ENCODE data around the gene TMEM154. TPM values are rescaled to one million over a fixed set of nuclear protein-coding genes. Genes with fewer than 3 reads are reported as not detected.
A peak's percentile ranks its signal among the peaks of the same experiment; 100 is the strongest.
"Not testable (repeated sequence)": the region's sequence is repeated elsewhere in the genome, so short reads cannot be mapped to it uniquely, and the experiment has no call there.

Gene TMEM154
- total and polyA plus RNA-seq, 3 experiments from 2014 or later: 11.5 to 35.1 (median 12.5) TPM

GRCh38 chr4:152668338-152668964 lies 11.3 kb downstream of the TMEM154 start:
- no peaks in the 10 kb centered on the region for H3K27me3 Mint-ChIP-seq
- CTCF ChIA-PET: interaction anchor here (1.7 kb wide), 1 partner anchor 9 kb away, joined by 4 read pairs; no protein-coding TSS in a partner anchor
- H3K27ac ChIP-seq (ENCODE audit: low read depth, low read length): no peak overlapping the region

GRCh38 chr4:152667781-152668180 lies 12.0 kb downstream of the TMEM154 start:
- Mint-ChIP-seq H3K4me1 (peaks cover 7 to 26% (median 21%) of the 10 kb centered on the region in 3 donors), H3K36me3 (peaks cover 12 to 32% (median 24%) of the 10 kb centered on the region in 3 donors)
- CTCF ChIA-PET: interaction anchor here (1.7 kb wide), 1 partner anchor 10 kb away, joined by 4 read pairs; no protein-coding TSS in a partner anchor

More at GRCh38 chr4:152668338-152668964, 11.3 kb downstream of the TMEM154 start:
- DNase-seq: no peak
- Mint-ChIP-seq H3K36me3 (peaks cover 12 to 32% (median 22%) of the 10 kb centered on the region in 3 donors), H3K9me3 (no peaks in the 10 kb centered on the region), H3K27ac (peak overlapping the region in 1 of 8 donors; percentile 85), H3K4me1 (peaks cover 3 to 19% (median 14%) of the 10 kb centered on the region in 3 donors), H3K4me3 (no peak overlapping the region)
- Histone ChIP-seq H3K27me3 (ENCODE audit: insufficient read depth, low read length, poor library complexity, severe bottlenecking) (no peaks in the 10 kb centered on the region), H3K9me3 (ENCODE audit: low read length) (no peaks in the 10 kb centered on the region), H3K36me3 (ENCODE audit: insufficient read depth, low read length) (no peaks in the 10 kb centered on the region), H3K4me3 (ENCODE audit: low read length) (no peak overlapping the region), H3K4me1 (ENCODE audit: insufficient read depth, low read length) (no peaks in the 10 kb centered on the region)
- POLR2A ChIA-PET: no interaction called here

GRCh38 chr4:152666946-152667345 lies 12.9 kb downstream of the TMEM154 start:
- no peak overlapping the region for H3K4me3 Mint-ChIP-seq
- H3K36me3 ChIP-seq (ENCODE audit: insufficient read depth, low read length): no peaks in the 10 kb centered on the region
- peaks cover 11 to 31% (median 21%) of the 10 kb centered on the region in 3 donors for H3K36me3 Mint-ChIP-seq
- peaks cover 5% of the 10 kb centered on the region for H3K4me1 ChIP-seq (ENCODE audit: insufficient read depth, low read length)
- ChIA-PET CTCF (no interaction called here), POLR2A (no interaction called here)
- H3K4me3 ChIP-seq (ENCODE audit: low read length): no peak overlapping the region
- H3K27ac ChIP-seq (ENCODE audit: low read depth, low read length): no peak overlapping the region
- no peaks in the 10 kb centered on the region for H3K27me3 ChIP-seq (ENCODE audit: insufficient read depth, low read length, poor library complexity, severe bottlenecking)
- no peaks in the 10 kb centered on the region for H3K27me3 Mint-ChIP-seq
- no peaks in the 10 kb centered on the region for H3K9me3 Mint-ChIP-seq
- peak overlapping the region in 1 of 8 donors; percentile 21 for H3K27ac Mint-ChIP-seq
- no peak for DNase-seq
- no peaks in the 10 kb centered on the region for H3K9me3 ChIP-seq (ENCODE audit: low read length)
- peaks cover 9 to 27% (median 24%) of the 10 kb centered on the region in 3 donors for H3K4me1 Mint-ChIP-seq

More at GRCh38 chr4:152667781-152668180, 12.0 kb downstream of the TMEM154 start:
- H3K4me3 Mint-ChIP-seq: no peak overlapping the region
- Histone ChIP-seq H3K4me3 (ENCODE audit: low read length) (no peak overlapping the region), H3K4me1 (ENCODE audit: insufficient read depth, low read length) (peaks cover 5% of the 10 kb centered on the region), H3K27me3 (ENCODE audit: insufficient read depth, low read length, poor library complexity, severe bottlenecking) (no peaks in the 10 kb centered on the region), H3K36me3 (ENCODE audit: insufficient read depth, low read length) (no peaks in the 10 kb centered on the region), H3K9me3 (ENCODE audit: low read length) (no peaks in the 10 kb centered on the region), H3K27ac (ENCODE audit: low read depth, low read length) (no peak overlapping the region)
- no peak for DNase-seq
- no peak overlapping the region for H3K27ac Mint-ChIP-seq
- POLR2A ChIA-PET: interaction anchor here (0.7 kb wide), 2 partner anchors 89 to 107 kb away, joined by 3 read pairs; no protein-coding TSS in a partner anchor
- no peaks in the 10 kb centered on the region for H3K27me3 Mint-ChIP-seq
- H3K9me3 Mint-ChIP-seq: no peaks in the 10 kb centered on the region

DNA sequence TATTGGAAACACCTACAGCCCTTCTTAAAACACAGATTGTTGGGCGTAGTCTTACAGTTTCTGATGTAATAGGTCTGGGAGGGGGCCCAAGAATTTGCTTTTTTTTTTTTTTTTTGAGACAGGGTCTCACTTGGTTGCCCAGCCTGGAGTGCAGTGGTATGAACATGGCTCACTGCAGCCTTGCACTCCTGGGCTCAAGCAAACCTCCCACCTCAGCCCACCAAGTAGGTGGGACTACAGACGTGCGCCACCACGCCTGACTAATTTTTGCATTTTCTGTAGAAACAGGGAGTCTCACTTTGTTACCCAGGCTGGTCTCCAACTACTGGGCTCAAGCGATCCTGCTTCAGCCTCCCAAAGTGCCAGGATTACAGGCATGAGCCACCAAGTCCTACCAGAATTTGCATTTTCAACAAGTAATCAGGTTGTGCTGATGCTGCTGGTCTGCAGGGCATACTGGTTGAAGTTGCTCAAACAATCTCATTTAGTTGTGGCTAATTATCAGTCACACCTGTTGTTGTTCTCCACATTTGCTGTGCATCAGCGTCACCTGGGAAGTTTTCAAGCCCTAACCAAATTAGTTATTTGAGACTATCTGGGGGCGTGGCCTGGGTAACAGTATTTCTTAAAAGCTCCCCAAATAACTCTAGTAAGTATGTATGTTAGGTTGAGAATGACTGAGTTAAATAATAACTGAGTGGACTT lies 14.0 kb downstream of the TMEM154 start:
- Mint-ChIP-seq H3K27ac (no peak overlapping the region), H3K9me3 (peaks cover 0 to 2% (median 0%) of the 10 kb centered on the region in 5 donors), H3K4me3 (no peak overlapping the region), H3K27me3 (no peaks in the 10 kb centered on the region), H3K4me1 (peaks cover 15 to 35% (median 30%) of the 10 kb centered on the region in 3 donors), H3K36me3 (peaks cover 13 to 25% (median 24%) of the 10 kb centered on the region in 3 donors)
- Histone ChIP-seq H3K27me3 (ENCODE audit: insufficient read depth, low read length, poor library complexity, severe bottlenecking) (no peaks in the 10 kb centered on the region), H3K4me1 (ENCODE audit: insufficient read depth, low read length) (peaks cover 5% of the 10 kb centered on the region), H3K9me3 (ENCODE audit: low read length) (no peaks in the 10 kb centered on the region), H3K36me3 (ENCODE audit: insufficient read depth, low read length) (no peaks in the 10 kb centered on the region), H3K27ac (ENCODE audit: low read depth, low read length) (no peak overlapping the region), H3K4me3 (ENCODE audit: low read length) (no peak overlapping the region)
- no peak for DNase-seq
- ChIA-PET POLR2A (no interaction called here), CTCF (no interaction called here)

- Mint-ChIP-seq H3K4me1 (peaks cover 15 to 37% (median 29%) of the 10 kb centered on the region in 3 donors), H3K36me3 (peaks cover 24 to 25% (median 24%) of the 10 kb centered on the region in 3 donors), H3K27ac (peak overlapping the region in 1 of 8 donors; percentile 12)
- not testable (repeated sequence) for H3K9me3 ChIP-seq (ENCODE audit: low read length); H3K27ac ChIP-seq (ENCODE audit: low read depth, low read length); H3K9me3 Mint-ChIP-seq; H3K36me3 ChIP-seq (ENCODE audit: insufficient read depth, low read length); H3K4me3 Mint-ChIP-seq; DNase-seq; H3K27me3 Mint-ChIP-seq; H3K27me3 ChIP-seq (ENCODE audit: insufficient read depth, low read length, poor library complexity, severe bottlenecking); H3K4me1 ChIP-seq (ENCODE audit: insufficient read depth, low read length); H3K4me3 ChIP-seq (ENCODE audit: low read length)
- POLR2A ChIA-PET: interaction anchor here (0.9 kb wide), 1 partner anchor 74 kb away, joined by 3 read pairs; no protein-coding TSS in a partner anchor
- CTCF ChIA-PET: interaction anchor here (0.9 to 1.6 kb wide), 3 partner anchors 10 to 71 kb away, joined by 3 to 4 read pairs (median 4); partner anchors contain the start of gene TMEM154
Observed at GRCh38 chr4:152664067-152664378, 15.8 kb downstream of the TMEM154 start.

DNA sequence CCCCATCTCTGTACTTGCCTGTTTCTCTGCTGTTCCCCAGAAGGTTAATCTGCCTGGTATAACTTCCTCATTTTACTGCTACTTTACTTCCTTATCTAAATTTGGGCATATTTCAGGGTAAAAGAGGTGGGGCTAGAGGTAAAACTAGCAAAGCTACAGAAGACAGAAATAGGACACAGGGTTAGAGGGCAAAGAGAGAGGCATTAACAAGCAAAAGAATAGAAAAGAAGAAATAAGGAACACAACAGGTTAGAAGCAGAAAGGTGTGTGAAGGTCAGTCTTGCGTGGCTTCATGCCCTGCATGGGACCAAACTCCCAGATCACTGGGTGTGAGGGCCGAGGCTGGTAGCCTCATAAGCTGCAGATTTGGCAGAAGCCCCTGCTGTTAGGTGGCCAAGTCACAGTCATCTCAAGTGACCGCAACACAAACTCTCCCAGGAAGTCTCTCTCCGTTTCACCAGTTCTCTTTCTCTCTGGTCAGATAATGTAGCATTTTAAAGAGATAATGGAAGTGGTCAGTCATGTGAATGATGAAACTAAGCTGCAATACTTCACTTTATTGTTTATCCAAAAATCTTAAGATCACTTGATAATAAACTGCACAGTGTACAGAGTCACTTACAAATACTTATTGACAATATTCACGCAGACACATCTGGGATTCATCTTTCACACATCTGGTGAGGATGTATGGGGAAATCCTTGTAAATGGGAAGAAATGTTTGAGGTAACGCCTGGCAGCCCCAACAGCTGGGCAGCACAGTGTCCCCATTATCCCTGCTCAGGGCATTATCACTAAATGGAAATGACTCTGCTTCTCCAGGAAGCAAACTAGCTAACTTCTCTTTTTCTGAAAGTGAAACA lies 16.4 kb downstream of the TMEM154 start:
- no peaks in the 10 kb centered on the region for H3K27me3 Mint-ChIP-seq
- H3K27ac ChIP-seq (ENCODE audit: low read depth, low read length): no peak overlapping the region

GRCh38 chr4:152661649-152662048 lies 18.1 kb downstream of the TMEM154 start:
- Mint-ChIP-seq H3K4me1 (peaks cover 15 to 37% (median 29%) of the 10 kb centered on the region in 3 donors), H3K4me3 (no peak overlapping the region), H3K36me3 (peaks cover 30 to 48% (median 32%) of the 10 kb centered on the region in 3 donors), H3K27me3 (no peaks in the 10 kb centered on the region), H3K9me3 (peaks cover 24 to 28% (median 25%) of the 10 kb centered on the region in 5 donors), H3K27ac (peak overlapping the region in 3 of 8 donors; percentile 10 to 35 (median 34))
- Histone ChIP-seq H3K4me1 (ENCODE audit: insufficient read depth, low read length) (peaks cover 5% of the 10 kb centered on the region), H3K36me3 (ENCODE audit: insufficient read depth, low read length) (no peaks in the 10 kb centered on the region), H3K9me3 (ENCODE audit: low read length) (peaks cover 9% of the 10 kb centered on the region), H3K4me3 (ENCODE audit: low read length) (no peak overlapping the region), H3K27me3 (ENCODE audit: insufficient read depth, low read length, poor library complexity, severe bottlenecking) (no peaks in the 10 kb centered on the region), H3K27ac (ENCODE audit: low read depth, low read length) (no peak overlapping the region)
- DNase-seq: no peak
- POLR2A ChIA-PET: no interaction called here
- CTCF ChIA-PET: no interaction called here

More for the DNA sequence above, 16.4 kb downstream of the TMEM154 start:
- POLR2A ChIA-PET: interaction anchor here (0.9 kb wide), 1 partner anchor 73 kb away, joined by 3 read pairs; no protein-coding TSS in a partner anchor
- H3K27me3 ChIP-seq (ENCODE audit: insufficient read depth, low read length, poor library complexity, severe bottlenecking): no peaks in the 10 kb centered on the region
- H3K9me3 ChIP-seq (ENCODE audit: low read length): no peaks in the 10 kb centered on the region
- Mint-ChIP-seq H3K9me3 (peaks cover 7 to 10% (median 9%) of the 10 kb centered on the region in 5 donors), H3K4me1 (peaks cover 15 to 37% (median 29%) of the 10 kb centered on the region in 3 donors), H3K4me3 (no peak overlapping the region), H3K27ac (peak overlapping the region in 3 of 8 donors; percentile 12 to 39 (median 15)), H3K36me3 (peaks cover 26 to 30% (median 29%) of the 10 kb centered on the region in 3 donors)
- DNase-seq: no peak
- peaks cover 5% of the 10 kb centered on the region for H3K4me1 ChIP-seq (ENCODE audit: insufficient read depth, low read length)
- no peak overlapping the region for H3K4me3 ChIP-seq (ENCODE audit: low read length)
- no peaks in the 10 kb centered on the region for H3K36me3 ChIP-seq (ENCODE audit: insufficient read depth, low read length)
- CTCF ChIA-PET: interaction anchor here (0.9 to 1.6 kb wide), 3 partner anchors 10 to 72 kb away, joined by 3 to 4 read pairs (median 4); partner anchors contain the start of gene TMEM154
